ENCODE data around the gene NR6A1.

The NR6A1 gene

GRCh38 chr9:124683043-124683442 is 88.1 kb downstream of the NR6A1 start:
- CTCF ChIA-PET: interaction anchor here (0.5 to 1.7 kb wide), 5 partner anchors 23 to 215 kb away, joined by 3 to 7 read pairs (median 3); no protein-coding TSS in a partner anchor
- no peaks in the 10 kb centered on the region for H3K4me1 ChIP-seq (ENCODE audit: control insufficient read depth, insufficient read depth, low read length)
- TF ChIP-seq PRDM1 (tag by site-specific recombination; IDR thresholded peaks at IDR 0.05): peak; percentile 91
- TF ChIP-seq ZNF785 (tag by site-specific recombination; IDR thresholded peaks at IDR 0.05): no peak
- H3K27ac ChIP-seq (ENCODE audit: extremely low read depth, low read depth, low read length): no peak overlapping the region
- POLR2A ChIA-PET: no interaction called here
- H3K4me3 ChIP-seq (ENCODE audit: low read depth, low read length): no peak overlapping the region
- no peaks in the 10 kb centered on the region for H3K9me3 ChIP-seq (ENCODE audit: control insufficient read depth, insufficient read depth, low read depth, low read length)
- H3K36me3 ChIP-seq (ENCODE audit: control insufficient read depth in 2 of 2, insufficient read depth in 1 of 2, low read length in 2 of 2): no peaks in the 10 kb centered on the region

- no peaks in the 10 kb centered on the region for H3K4me1 ChIP-seq (ENCODE audit: control insufficient read depth, insufficient read depth, low read length)
- no peaks in the 10 kb centered on the region for H3K36me3 ChIP-seq (ENCODE audit: control insufficient read depth in 2 of 2, insufficient read depth in 1 of 2, low read length in 2 of 2)
- no peak overlapping the region for H3K27ac ChIP-seq (ENCODE audit: extremely low read depth, low read depth, low read length)
- TF ChIP-seq ZNF660 (tag by site-specific recombination; IDR thresholded peaks at IDR 0.05) (no peak), PRDM10 (tag by site-specific recombination; IDR thresholded peaks at IDR 0.05) (peak; percentile 70), OSR2 (tag by site-specific recombination; IDR thresholded peaks at IDR 0.05) (0 out of 2 replicates have a peak, but pooled peaks have one; percentile 22), WT1 (tag by site-specific recombination; IDR thresholded peaks at IDR 0.05) (no peak)
- H3K4me3 ChIP-seq (ENCODE audit: low read depth, low read length): no peak overlapping the region
- POLR2A ChIA-PET: interaction anchor here (1.2 kb wide), 1 partner anchor 23 kb away, joined by 3 read pairs; no protein-coding TSS in a partner anchor
- no peaks in the 10 kb centered on the region for H3K9me3 ChIP-seq (ENCODE audit: control insufficient read depth, insufficient read depth, low read depth, low read length)
- CTCF ChIA-PET: interaction anchor here (0.5 to 0.9 kb wide), 4 partner anchors 20 to 117 kb away, joined by 3 read pairs; no protein-coding TSS in a partner anchor
These were observed 90.3 kb downstream of the NR6A1 start for GRCh38 chr9:124680714-124681390.

- ChIA-PET CTCF (interaction anchor here (0.6 to 2.5 kb wide), 6 partner anchors 32 to 135 kb away, joined by 3 to 9 read pairs (median 4); no protein-coding TSS in a partner anchor), POLR2A (no interaction called here)
- Histone ChIP-seq H3K4me3 (ENCODE audit: low read depth, low read length) (no peak overlapping the region), H3K9me3 (ENCODE audit: control insufficient read depth, insufficient read depth, low read depth, low read length) (no peaks in the 10 kb centered on the region), H3K27ac (ENCODE audit: extremely low read depth, low read depth, low read length) (no peak overlapping the region), H3K36me3 (ENCODE audit: control insufficient read depth in 2 of 2, insufficient read depth in 1 of 2, low read length in 2 of 2) (no peaks in the 10 kb centered on the region), H3K4me1 (ENCODE audit: control insufficient read depth, insufficient read depth, low read length) (peaks cover 2% of the 10 kb centered on the region; the same call in 1 of the 2 replicates)
- TF ChIP-seq ZNF362 (tag by site-specific recombination; IDR thresholded peaks at IDR 0.05): no peak
- TF ChIP-seq ZNF433 (tag by site-specific recombination; IDR thresholded peaks at IDR 0.05; ENCODE audit: low read depth): no peak
- TF ChIP-seq ZNF791 (tag by site-specific recombination; IDR thresholded peaks at IDR 0.05): no peak
- no peak for TF ChIP-seq ZNF214 (tag by site-specific recombination; IDR thresholded peaks at IDR 0.05; ENCODE audit: borderline replicate concordance)
- 0 out of 2 replicates have a peak, but pooled peaks have one; percentile 26 for TF ChIP-seq ZBTB20 (tag by site-specific recombination; IDR thresholded peaks at IDR 0.05)
- TF ChIP-seq FEZF1 (tag by site-specific recombination; IDR thresholded peaks at IDR 0.05): peak; percentile 51; the same call in 1 of the 2 replicates
- no peak for TF ChIP-seq ZNF704 (tag by site-specific recombination; IDR thresholded peaks at IDR 0.05)
- TF ChIP-seq ZNF416 (tag by site-specific recombination; IDR thresholded peaks at IDR 0.05): no peak
These were observed 91.1 kb downstream of the NR6A1 start for GRCh38 chr9:124680049-124680448.

All from HEK293 (cell line).